Measurements from ENCODE around the gene WIPF3.

WIPF3 gene

GRCh38 chr7:29847916-29848315, 41.6 kb downstream of the WIPF3 start:
- DNase-seq (ENCODE audit: low spot score) = no peak

GRCh38 chr7:29848941-29849340, 42.6 kb downstream of the WIPF3 start:
- DNase-seq (ENCODE audit: low spot score) = no peak

GRCh38 chr7:29851487-29851886, 45.2 kb downstream of the WIPF3 start:
- DNase-seq (ENCODE audit: low spot score) = no peak

GRCh38 chr7:29852457-29852856, 46.1 kb downstream of the WIPF3 start:
- no peak for DNase-seq (ENCODE audit: low spot score)

- no peak for DNase-seq (ENCODE audit: low spot score)
Observed at GRCh38 chr7:29853072-29853471, 46.8 kb downstream of the WIPF3 start.

GRCh38 chr7:29853789-29854188, 47.5 kb downstream of the WIPF3 start:
- no peak for DNase-seq (ENCODE audit: low spot score)

GRCh38 chr7:29854257-29854938, 48.1 kb downstream of the WIPF3 start:
- no peak for DNase-seq (ENCODE audit: low spot score)

GRCh38 chr7:29857654-29858053, 51.3 kb downstream of the WIPF3 start:
- no peak for DNase-seq (ENCODE audit: low spot score)

GRCh38 chr7:29858191-29858951, 52.1 kb downstream of the WIPF3 start:
- DNase-seq (ENCODE audit: low spot score) = no peak

- DNase-seq (ENCODE audit: low spot score) = no peak
Observed at GRCh38 chr7:29859104-29859503, 52.8 kb downstream of the WIPF3 start.

GRCh38 chr7:29859524-29860185, 53.3 kb downstream of the WIPF3 start:
- DNase-seq (ENCODE audit: low spot score) = no peak

GRCh38 chr7:29860186-29860585, 53.9 kb downstream of the WIPF3 start:
- DNase-seq (ENCODE audit: low spot score) = no peak

- DNase-seq (ENCODE audit: low spot score) = no peak
Observed at GRCh38 chr7:29861884-29862283, 55.6 kb downstream of the WIPF3 start.

- DNase-seq (ENCODE audit: low spot score) = no peak
Observed at GRCh38 chr7:29864656-29865055, 58.3 kb downstream of the WIPF3 start.

- DNase-seq (ENCODE audit: low spot score) = no peak
Observed at GRCh38 chr7:29865526-29865925, 59.2 kb downstream of the WIPF3 start.

GRCh38 chr7:29866490-29866930, 60.2 kb downstream of the WIPF3 start:
- DNase-seq (ENCODE audit: low spot score) = no peak

- DNase-seq (ENCODE audit: low spot score) = no peak
Observed at GRCh38 chr7:29871787-29872398, 65.6 kb downstream of the WIPF3 start.

GRCh38 chr7:29873644-29874294, 67.5 kb downstream of the WIPF3 start:
- DNase-seq (ENCODE audit: low spot score) = no peak

GRCh38 chr7:29875741-29876140, 69.4 kb downstream of the WIPF3 start:
- no peak for DNase-seq (ENCODE audit: low spot score)

- DNase-seq (ENCODE audit: low spot score) = no peak
Observed at GRCh38 chr7:29877196-29877595, 70.9 kb downstream of the WIPF3 start.

GRCh38 chr7:29878081-29878688, 71.9 kb downstream of the WIPF3 start:
- no peak for DNase-seq (ENCODE audit: low spot score)

GRCh38 chr7:29879609-29880008, 73.3 kb downstream of the WIPF3 start:
- DNase-seq (ENCODE audit: low spot score) = no peak

All from left forelimb (tissue), 1 donor.